Measurements from ENCODE around the gene PMPCA.

Gene PMPCA

GRCh38 chr9:136444102-136444501 is 33.6 kb downstream of the PMPCA start:
- H3K4me3 ChIP-seq (ENCODE audit: control insufficient read depth, low read depth, low read length) = no peak overlapping the region
- TF ChIP-seq CTCF (conservative IDR thresholded peaks at IDR 0.05; ENCODE audit: control insufficient read depth, insufficient read depth, low read depth, low read length) = no peak
- DNase-seq (ENCODE audit: low read depth) = no peak

GRCh38 chr9:136445799-136446198 is 35.3 kb downstream of the PMPCA start:
- DNase-seq (ENCODE audit: low read depth) = no peak
- TF ChIP-seq CTCF (conservative IDR thresholded peaks at IDR 0.05; ENCODE audit: control insufficient read depth, insufficient read depth, low read depth, low read length) = no peak
- H3K4me3 ChIP-seq (ENCODE audit: control insufficient read depth, low read depth, low read length) = no peak overlapping the region

GRCh38 chr9:136447173-136447778 is 36.8 kb downstream of the PMPCA start:
- H3K4me3 ChIP-seq (ENCODE audit: control insufficient read depth, low read depth, low read length) = no peak overlapping the region
- no peak for DNase-seq (ENCODE audit: low read depth)
- no peak for TF ChIP-seq CTCF (conservative IDR thresholded peaks at IDR 0.05; ENCODE audit: control insufficient read depth, insufficient read depth, low read depth, low read length)

DNA sequence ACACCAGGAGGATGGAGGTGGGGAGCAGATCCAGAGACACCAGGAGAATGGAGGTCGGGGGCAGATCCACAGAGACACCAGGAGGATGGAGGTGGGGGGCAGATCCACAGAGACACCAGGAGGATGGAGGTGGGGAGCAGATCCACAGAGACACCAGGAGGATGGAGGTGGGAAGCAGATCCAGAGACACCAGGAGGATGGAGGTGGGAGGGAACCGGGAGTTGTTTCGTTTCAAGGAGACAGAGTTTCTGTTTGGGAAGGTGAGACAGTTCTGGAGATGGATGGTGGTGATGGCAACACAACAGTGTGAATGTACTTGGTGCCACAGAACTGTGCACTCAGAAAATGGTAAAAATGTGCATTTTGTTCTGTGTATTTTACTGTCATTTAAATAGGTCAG is 38.2 kb downstream of the PMPCA start:
- DNase-seq (ENCODE audit: low read depth) = no peak
- H3K4me3 ChIP-seq (ENCODE audit: control insufficient read depth, low read depth, low read length) = no peak overlapping the region
- TF ChIP-seq CTCF (conservative IDR thresholded peaks at IDR 0.05; ENCODE audit: control insufficient read depth, insufficient read depth, low read depth, low read length) = no peak

DNA sequence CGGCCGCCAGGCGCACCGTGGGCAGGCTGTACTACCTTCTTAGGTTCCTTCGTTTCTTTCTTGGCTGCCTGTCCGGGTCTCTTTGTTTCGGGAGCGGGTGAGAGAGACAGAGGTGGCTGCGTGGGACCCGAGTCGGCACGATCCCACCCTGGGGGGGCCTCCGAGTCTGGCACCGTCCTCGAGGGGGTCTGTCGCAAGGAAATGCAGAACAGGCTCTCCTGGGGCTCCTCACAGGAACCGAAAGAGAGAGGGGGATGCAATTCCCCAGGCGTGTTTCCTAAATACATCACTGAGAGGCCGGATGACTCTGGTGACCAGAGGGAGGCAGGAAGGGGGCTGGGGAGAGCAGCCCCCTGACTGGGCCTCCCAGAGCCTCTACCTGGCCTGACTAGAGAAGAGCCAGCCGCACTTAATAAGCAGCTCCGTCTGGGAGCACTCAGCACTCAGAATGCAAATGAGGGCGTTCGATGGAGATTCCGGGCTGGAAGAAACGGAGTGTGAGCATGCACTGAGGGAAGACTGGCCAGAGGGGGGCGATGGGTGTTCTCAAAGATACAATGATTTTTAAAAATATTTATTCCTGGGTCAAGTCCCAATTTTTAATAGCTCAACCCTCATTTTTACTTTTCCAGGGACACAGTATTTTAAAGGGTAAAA is 40.9 kb downstream of the PMPCA start:
- TF ChIP-seq CTCF (conservative IDR thresholded peaks at IDR 0.05; ENCODE audit: control insufficient read depth, insufficient read depth, low read depth, low read length) = no peak
- DNase-seq (ENCODE audit: low read depth) = no peak
- no peak overlapping the region for H3K4me3 ChIP-seq (ENCODE audit: control insufficient read depth, low read depth, low read length)

DNA sequence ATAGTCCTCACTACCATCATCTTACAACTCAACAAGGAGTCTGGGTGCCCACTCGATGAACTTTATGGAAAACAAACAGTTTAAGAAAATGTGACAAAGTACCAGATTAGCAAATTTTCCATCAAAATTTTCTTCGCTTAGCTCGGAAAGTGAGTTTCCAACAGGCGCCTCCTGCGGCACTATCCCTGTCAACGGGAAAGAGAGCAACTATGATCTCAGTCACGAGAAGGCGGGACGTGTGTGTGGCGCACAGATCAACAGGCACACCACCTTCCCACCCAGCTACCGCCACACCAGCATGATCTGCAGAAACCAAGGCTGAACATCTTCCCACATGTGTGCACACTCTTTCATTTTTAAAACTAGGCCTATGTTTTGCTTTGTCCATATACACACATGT is 42.9 kb downstream of the PMPCA start:
- TF ChIP-seq CTCF (conservative IDR thresholded peaks at IDR 0.05; ENCODE audit: control insufficient read depth, insufficient read depth, low read depth, low read length) = no peak
- DNase-seq (ENCODE audit: low read depth) = no peak

More for the DNA sequence above, 42.9 kb downstream of the PMPCA start:
- H3K4me3 ChIP-seq (ENCODE audit: control insufficient read depth, low read depth, low read length) = no peak overlapping the region

All from fibroblast of mammary gland (primary cell).